Measurements from ENCODE around the gene RANBP10.
"Not testable (repeated sequence)": the region's sequence is repeated elsewhere in the genome, so short reads cannot be mapped to it uniquely, and the experiment has no call there.

RANBP10 gene

DNA sequence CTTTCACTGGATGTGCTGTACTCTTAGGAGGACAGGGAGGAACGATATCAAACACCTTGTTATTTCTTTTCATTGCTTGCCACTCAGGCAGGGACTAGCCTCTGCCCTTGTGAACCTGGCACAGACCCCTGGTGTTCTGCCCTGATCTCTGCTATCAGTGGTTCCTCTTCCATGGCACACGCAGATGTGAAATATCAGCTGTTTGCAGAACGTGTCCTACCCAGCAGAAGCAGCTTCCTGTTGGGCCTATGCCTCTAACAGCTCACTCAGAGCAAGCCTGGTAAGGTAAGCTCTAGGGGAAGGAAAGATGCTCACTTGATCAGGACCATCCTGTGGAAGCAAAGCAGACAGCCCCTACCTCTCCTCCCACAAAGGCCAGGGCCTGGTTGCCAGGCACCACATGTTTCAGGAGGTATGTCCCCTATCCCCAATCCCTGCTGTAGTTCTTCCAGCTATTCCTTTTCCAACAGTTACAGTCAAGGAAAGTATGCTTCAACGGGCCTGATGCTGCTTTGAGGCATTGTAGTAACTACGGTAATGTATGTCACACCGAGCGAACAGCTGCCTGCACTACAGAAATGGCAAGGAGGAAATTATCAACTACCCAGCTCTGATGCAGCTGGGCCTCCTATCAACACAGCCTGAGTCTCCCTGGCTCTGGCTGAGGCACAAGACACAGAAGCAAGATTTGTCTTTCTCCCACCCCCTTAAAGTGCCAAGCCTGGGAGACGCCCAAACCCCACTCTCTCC, 46.0 kb downstream of the RANBP10 start:
- TF ChIP-seq, protein P1, sequence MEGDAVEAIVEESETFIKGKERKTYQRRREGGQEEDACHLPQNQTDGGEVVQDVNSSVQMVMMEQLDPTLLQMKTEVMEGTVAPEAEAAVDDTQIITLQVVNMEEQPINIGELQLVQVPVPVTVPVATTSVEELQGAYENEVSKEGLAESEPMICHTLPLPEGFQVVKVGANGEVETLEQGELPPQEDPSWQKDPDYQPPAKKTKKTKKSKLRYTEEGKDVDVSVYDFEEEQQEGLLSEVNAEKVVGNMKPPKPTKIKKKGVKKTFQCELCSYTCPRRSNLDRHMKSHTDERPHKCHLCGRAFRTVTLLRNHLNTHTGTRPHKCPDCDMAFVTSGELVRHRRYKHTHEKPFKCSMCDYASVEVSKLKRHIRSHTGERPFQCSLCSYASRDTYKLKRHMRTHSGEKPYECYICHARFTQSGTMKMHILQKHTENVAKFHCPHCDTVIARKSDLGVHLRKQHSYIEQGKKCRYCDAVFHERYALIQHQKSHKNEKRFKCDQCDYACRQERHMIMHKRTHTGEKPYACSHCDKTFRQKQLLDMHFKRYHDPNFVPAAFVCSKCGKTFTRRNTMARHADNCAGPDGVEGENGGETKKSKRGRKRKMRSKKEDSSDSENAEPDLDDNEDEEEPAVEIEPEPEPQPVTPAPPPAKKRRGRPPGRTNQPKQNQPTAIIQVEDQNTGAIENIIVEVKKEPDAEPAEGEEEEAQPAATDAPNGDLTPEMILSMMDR (IDR thresholded peaks at IDR 0.05; ENCODE audit: control extremely low read depth, extremely low read depth, low read depth, missing control alignments): no peak
- DNase-seq (ENCODE audit: extremely low spot score): no peak
- ChIA-PET POLR2A (interaction anchor here (0.5 kb wide), 1 partner anchor 502 kb away, joined by 3 read pairs; no protein-coding TSS in a partner anchor), CTCF (interaction anchor here (0.8 to 2.9 kb wide), 7 partner anchors 10 to 240 kb away, joined by 3 to 10 read pairs (median 4); no protein-coding TSS in a partner anchor)

DNA sequence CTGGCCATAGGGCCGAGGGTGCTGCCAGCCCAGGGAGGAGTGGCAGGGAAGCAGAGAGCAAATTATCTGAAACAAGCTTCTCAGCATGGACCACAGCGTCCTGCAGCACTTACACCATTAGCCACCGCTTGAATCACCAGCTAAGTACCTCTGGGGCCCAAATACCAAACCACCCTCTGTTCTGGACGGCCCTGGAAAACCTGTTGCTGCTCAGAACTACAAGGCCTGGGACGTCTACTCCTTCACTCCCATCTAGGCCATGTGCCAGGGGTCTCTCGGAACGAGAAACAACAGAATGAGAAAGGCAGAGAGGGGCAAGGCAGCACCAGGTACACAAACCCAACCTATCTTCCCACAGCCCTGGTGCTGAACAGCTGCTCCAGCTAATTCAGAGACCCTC, 47.4 kb downstream of the RANBP10 start:
- CTCF ChIA-PET: interaction anchor here (1.5 to 2.9 kb wide), 2 partner anchors 10 to 58 kb away, joined by 8 to 10 read pairs; no protein-coding TSS in a partner anchor
- POLR2A ChIA-PET: interaction anchor here (0.5 kb wide), 1 partner anchor 182 kb away, joined by 5 read pairs; no protein-coding TSS in a partner anchor
- no peak for DNase-seq (ENCODE audit: extremely low spot score)
- TF ChIP-seq, protein P1 (IDR thresholded peaks at IDR 0.05; ENCODE audit: control extremely low read depth, extremely low read depth, low read depth, missing control alignments): no peak

DNA sequence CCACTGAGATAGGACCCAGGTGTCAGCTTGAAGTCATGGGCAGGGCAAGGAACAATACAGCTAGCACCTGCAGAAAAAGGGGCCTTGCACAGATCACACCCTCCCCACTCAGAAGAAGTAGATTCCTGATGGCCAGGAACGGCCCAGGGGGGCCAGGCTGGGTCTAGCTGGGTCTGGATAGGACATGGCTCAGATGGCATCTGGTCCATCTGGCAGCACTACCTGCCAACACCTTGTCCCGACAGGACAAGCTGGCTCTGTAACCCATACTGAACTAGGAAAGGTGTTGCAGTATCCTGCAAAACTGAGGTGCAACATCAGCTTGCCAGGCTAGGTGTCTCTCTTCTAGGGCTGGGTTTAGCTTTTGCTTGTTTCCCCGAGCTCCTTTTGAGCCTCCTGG, 48.4 kb downstream of the RANBP10 start:
- TF ChIP-seq, protein P1 (IDR thresholded peaks at IDR 0.05; ENCODE audit: control extremely low read depth, extremely low read depth, low read depth, missing control alignments): no peak
- ChIA-PET POLR2A (interaction anchor here (0.5 kb wide), 1 partner anchor 35 kb away, joined by 4 read pairs; no protein-coding TSS in a partner anchor), CTCF (interaction anchor here (0.9 to 1.5 kb wide), 2 partner anchors 11 to 59 kb away, joined by 4 to 8 read pairs; no protein-coding TSS in a partner anchor)
- DNase-seq (ENCODE audit: extremely low spot score): no peak

DNA sequence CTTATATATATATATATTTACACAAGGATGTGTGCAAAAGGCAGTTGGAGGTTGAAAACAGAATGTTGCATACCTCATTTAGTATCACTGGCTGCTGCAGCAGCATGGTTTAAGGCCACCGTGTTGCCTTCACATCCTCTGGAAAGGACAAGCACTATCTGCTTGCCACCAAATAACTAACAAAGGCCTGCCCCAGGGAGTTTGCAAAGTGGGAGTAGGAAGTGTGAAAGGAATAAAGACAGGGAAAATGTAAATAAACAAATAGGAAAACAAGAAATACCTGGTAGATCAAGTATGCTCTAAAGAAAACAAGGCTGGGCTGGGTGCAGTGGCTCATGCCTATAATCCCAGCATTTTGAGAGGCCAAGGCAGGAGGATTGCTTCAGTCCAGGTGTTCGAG, 53.7 kb downstream of the RANBP10 start:
- ChIA-PET CTCF (interaction anchor here (0.6 to 1.1 kb wide), 2 partner anchors 64 to 206 kb away, joined by 3 to 4 read pairs; no protein-coding TSS in a partner anchor), POLR2A (no interaction called here)
- TF ChIP-seq, protein P1 (IDR thresholded peaks at IDR 0.05; ENCODE audit: control extremely low read depth, extremely low read depth, low read depth, missing control alignments): no peak
- DNase-seq (ENCODE audit: extremely low spot score): no peak

DNA sequence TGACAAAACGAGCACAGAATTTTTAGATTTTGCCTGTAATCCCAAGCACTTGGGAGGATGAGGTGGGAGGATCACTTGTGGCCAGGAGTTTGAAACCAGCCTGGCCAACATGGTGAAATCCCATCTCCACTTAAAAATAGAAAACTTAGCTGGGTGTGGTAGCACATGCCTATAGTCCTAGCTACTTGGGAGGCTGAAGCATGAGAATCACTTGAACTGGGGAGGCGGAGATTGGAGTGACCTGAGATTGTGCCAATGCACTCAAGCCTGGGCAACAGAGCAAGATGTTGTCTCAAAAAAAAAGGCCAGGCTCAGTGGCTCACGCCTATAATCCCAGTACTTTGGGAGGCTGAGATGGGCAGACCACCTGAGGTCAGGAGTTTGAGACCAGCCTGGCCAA, 55.0 kb downstream of the RANBP10 start:
- POLR2A ChIA-PET; CTCF ChIA-PET; DNase-seq (ENCODE audit: extremely low spot score): not testable (repeated sequence)

DNA sequence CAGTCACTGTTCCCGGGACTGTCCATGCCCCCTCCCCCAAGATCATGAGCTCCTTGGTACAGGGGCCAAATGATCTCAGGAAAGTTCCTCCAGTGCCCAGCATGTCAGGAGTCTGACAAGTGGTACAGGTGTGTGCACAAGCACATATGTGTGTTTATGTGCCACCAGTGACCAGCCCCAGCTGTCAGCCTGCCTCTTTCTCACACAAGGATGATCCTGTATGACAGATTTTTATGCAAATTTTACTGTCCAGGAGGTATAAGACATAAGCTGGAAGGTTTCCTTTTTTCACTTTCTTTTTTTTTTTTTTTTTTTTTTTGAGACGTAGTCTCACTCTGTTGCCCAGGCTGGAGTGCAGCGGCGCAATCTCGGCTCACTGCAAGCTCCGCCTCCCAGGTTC, 55.9 kb downstream of the RANBP10 start:
- POLR2A ChIA-PET: no interaction called here
- TF ChIP-seq, protein P1 (IDR thresholded peaks at IDR 0.05; ENCODE audit: control extremely low read depth, extremely low read depth, low read depth, missing control alignments): no peak
- DNase-seq (ENCODE audit: extremely low spot score): peak; percentile 46
- CTCF ChIA-PET: interaction anchor here (1.0 to 2.5 kb wide), 2 partner anchors 20 to 66 kb away, joined by 3 to 8 read pairs; no protein-coding TSS in a partner anchor

Data from GM10248 (cell line).